GM19023 (cell line): Measurements from ENCODE around the gene SYK.
"Not testable (repeated sequence)": the region's sequence is repeated elsewhere in the genome, so short reads cannot be mapped to it uniquely, and the experiment has no call there.

Source experiments
- ATAC-seq: cut with Tn5 transposase; IDR thresholded peaks from one replicate; pipeline ENCODE4 v1.9.1; 2021; ENCODE audit warnings: mild to moderate bottlenecking, moderate library complexity; ENCODE audit not compliant: unreplicated experiment

Gene SYK

GRCh38 chr9:90801241-90801972, at the start of gene SYK:
Gene SYK (plus strand): TSS chr9:90801819. CDS start chr9:90843899, 42,080 bp downstream.
- ATAC-seq, result peak; percentile 47

GRCh38 chr9:90755514-90756371, 45.9 kb upstream of the SYK start:
- not testable (repeated sequence) for ATAC-seq

- ATAC-seq, result not testable (repeated sequence)
Measured at GRCh38 chr9:90760577-90760976, 41.0 kb upstream of the SYK start.

GRCh38 chr9:90766731-90767130, 34.9 kb upstream of the SYK start:
- ATAC-seq, result no peak

GRCh38 chr9:90767523-90768100, 34.0 kb upstream of the SYK start:
- ATAC-seq, result no peak

- peak; percentile 44 for ATAC-seq
Measured at GRCh38 chr9:90770182-90770738, 31.4 kb upstream of the SYK start.

GRCh38 chr9:90770927-90771326, 30.7 kb upstream of the SYK start:
- no peak for ATAC-seq

- ATAC-seq, result no peak
Measured at GRCh38 chr9:90772386-90772785, 29.2 kb upstream of the SYK start.

- no peak for ATAC-seq
Measured at GRCh38 chr9:90773617-90774016, 28.0 kb upstream of the SYK start.

- no peak for ATAC-seq
Measured at GRCh38 chr9:90774071-90774470, 27.5 kb upstream of the SYK start.

GRCh38 chr9:90774682-90775081, 26.9 kb upstream of the SYK start:
- ATAC-seq, result peak; percentile 83

- no peak for ATAC-seq
Measured at GRCh38 chr9:90775657-90776056, 26.0 kb upstream of the SYK start.

- ATAC-seq, result no peak
Measured at GRCh38 chr9:90778746-90779145, 22.9 kb upstream of the SYK start.

- ATAC-seq, result no peak
Measured at GRCh38 chr9:90783552-90783951, 18.1 kb upstream of the SYK start.

- ATAC-seq, result no peak
Measured at GRCh38 chr9:90783964-90784363, 17.7 kb upstream of the SYK start.

GRCh38 chr9:90787771-90788460, 13.7 kb upstream of the SYK start:
- ATAC-seq, result no peak

- not testable (repeated sequence) for ATAC-seq
Measured at GRCh38 chr9:90788527-90788926, 13.1 kb upstream of the SYK start.

GRCh38 chr9:90789408-90789807, 12.2 kb upstream of the SYK start:
- ATAC-seq, result no peak

- no peak for ATAC-seq
Measured at GRCh38 chr9:90789862-90790261, 11.8 kb upstream of the SYK start.

- ATAC-seq, result not testable (repeated sequence)
Measured at GRCh38 chr9:90793024-90793423, 8.6 kb upstream of the SYK start.

GRCh38 chr9:90793729-90794128, 7.9 kb upstream of the SYK start:
- no peak for ATAC-seq
